HG02970 (cell line): ENCODE measurements around the gene CGB8.
"Not testable (repeated sequence)": the region's sequence is repeated elsewhere in the genome, so short reads cannot be mapped to it uniquely, and the experiment has no call there.

Experiments
- ATAC-seq: cut with Tn5 transposase; IDR thresholded peaks from one replicate; pipeline ENCODE4 v1.9.1; 2021; ENCODE audit warnings: mild to moderate bottlenecking, moderate library complexity, moderate number of reproducible peaks; ENCODE audit not compliant: unreplicated experiment, low FRiP score

The CGB8 gene

DNA sequence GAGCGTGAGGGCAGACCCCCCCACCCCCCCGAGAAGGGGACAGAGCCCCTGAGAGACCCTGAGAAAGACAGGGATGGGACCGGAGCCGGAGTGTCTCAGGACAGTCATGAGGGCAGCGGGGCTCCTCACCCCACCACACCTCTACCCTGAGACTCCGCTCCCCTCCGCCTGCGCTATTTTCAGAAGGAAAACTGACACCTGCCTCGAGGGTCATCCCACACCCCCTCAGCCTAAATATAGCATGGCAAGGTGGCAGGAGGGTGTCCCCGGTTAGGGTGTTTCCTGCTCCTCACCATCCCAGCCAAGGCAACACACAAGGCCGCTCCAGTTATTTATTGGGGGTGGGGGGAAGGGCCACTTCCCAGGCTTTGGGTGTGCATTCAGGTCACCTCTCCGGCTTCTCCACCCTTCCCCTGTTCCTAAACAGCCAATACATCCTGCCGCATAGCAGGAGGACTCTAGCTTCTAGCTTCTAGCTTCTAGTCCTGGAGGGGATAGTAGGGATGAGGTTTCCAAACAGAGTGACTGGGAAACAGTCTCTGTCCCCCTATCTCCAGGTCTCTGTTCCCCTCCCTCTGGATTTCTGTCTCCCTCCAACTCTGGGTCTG, 17.1 kb upstream of the CGB8 start:
- ATAC-seq, result no peak

- no peak for ATAC-seq
Observed at GRCh38 chr19:49064768-49065611, 16.1 kb upstream of the CGB8 start, which contains the start of gene NTF4. NTF4 (minus strand) TSS chr19:49064818; CDS start chr19:49061997, 2,821 bp downstream.

- ATAC-seq, result no peak
Observed at GRCh38 chr19:49064029-49064629, 15.2 kb upstream of the CGB8 start.

DNA sequence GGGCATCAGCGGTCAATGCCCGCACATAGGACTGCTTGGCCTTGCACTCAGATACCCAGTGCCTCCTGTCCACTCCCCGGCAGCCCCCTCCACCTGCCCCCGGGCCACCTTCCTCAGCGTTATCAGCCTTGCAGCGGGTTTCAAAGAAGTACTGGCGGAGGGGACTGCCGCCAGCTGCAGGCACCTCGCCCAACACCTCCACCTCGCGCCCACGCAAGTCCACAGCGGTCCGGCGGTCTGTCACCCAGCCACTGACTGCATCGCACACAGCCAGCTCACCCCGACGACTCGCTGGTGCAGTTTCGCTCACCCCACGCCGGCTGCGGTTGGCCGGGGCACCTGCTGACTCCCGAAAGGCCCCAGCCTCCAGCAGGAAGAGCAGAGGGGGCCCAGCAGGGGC, 12.5 kb upstream of the CGB8 start:
- no peak for ATAC-seq

GRCh38 chr19:49061000-49061399, 12.1 kb upstream of the CGB8 start:
- ATAC-seq, result no peak

- no peak for ATAC-seq
Observed at GRCh38 chr19:49059053-49059452, 10.1 kb upstream of the CGB8 start.

- no peak for ATAC-seq
Observed at GRCh38 chr19:49058562-49058961, 9.7 kb upstream of the CGB8 start.

- ATAC-seq, result no peak
Observed at GRCh38 chr19:49057636-49058234, 8.8 kb upstream of the CGB8 start, which contains the start of gene CGB7. CGB7 (minus strand) TSS chr19:49057749; CDS start chr19:49055375, 2,374 bp downstream.

GRCh38 chr19:49056902-49057596, 8.1 kb upstream of the CGB8 start:
- not testable (repeated sequence) for ATAC-seq

DNA sequence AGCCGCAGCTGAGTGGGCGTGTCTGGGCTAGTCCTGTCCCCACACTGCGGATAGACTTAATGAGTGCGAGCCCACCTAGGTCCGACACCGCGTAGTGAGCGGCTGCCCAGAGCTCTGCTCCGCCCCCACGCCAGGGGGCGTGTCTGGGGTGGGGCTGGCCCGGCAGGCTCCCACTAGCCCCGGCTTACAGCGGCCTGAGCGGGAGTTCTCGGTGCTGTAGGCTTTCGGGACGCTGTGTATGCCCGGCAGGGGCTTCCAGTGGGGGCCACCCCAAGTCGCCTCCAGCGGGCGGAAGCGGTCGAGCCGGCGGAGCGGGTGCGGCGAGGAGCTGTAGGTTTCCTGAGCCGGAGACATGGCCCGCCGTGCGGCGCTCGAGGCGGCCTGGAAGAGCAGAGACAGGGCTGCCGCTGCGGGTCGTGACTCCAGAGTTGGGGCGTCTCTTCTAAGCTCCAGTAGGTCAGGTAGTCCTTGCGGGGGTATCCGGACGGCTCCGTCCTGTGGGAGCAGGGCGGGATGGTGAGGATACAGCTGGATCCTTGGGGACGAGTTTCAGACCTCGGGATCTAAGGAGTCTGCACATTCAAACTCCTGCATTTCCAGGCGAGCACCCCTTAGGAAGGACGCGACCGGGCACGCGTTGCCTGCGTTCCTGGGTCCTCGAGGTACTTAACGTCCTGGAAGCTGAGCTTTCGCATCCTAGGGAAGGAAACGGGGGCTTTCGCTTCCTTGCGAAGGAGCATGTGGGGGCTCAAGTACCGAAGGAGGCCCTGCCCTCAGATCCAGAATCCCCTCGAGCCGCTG, 7.4 kb upstream of the CGB8 start:
- no peak for ATAC-seq

GRCh38 chr19:49050376-49051033, 1.6 kb upstream of the CGB8 start:
- not testable (repeated sequence) for ATAC-seq

DNA sequence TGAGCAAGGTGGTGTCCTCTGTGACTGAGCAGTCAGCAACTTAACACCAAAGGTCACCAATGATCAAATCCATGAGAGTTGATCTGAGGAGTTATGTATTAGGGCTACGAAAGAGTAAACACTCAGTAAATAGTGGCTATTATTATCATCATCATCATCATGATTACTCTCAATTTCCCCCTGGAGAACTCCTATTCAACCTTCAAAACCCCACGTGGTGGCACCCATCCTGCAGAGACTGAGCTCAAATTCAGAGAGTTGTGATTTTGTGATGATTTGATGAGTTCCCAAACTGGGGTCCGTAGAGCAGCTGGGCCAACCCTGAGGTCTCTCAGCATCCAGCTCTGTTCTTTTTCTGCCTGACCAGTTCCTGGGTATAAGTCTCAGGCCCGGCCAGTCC, 923 bp upstream of the CGB8 start:
- ATAC-seq, result not testable (repeated sequence)

DNA sequence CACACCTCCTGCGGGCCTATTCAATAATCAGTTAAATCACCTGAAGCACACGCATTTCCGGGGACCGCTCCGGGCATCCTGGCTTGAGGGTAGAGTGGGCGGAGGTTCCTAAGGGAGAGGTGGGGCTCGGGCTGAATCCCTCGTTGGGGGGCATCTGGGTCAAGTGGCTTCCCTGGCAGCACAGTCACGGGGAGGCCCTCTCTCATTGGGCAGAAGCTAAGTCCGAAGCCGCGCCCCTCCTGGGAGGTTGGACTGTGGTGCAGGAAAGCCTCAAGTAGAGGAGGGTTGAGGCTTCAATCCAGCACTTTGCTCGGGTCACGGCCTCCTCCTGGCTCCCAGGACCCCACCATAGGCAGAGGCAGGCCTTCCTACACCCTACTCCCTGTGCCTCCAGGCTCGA, 5.4 kb downstream of the CGB8 start, which contains the start of gene CGB5:
Gene CGB5, plus strand, starts transcription at position 301 of the 400 bp plus-strand sequence. CDS start 362 bp downstream, outside the sequence.
- ATAC-seq, result not testable (repeated sequence)

GRCh38 chr19:49042666-49043065, 6.2 kb downstream of the CGB8 start:
- not testable (repeated sequence) for ATAC-seq

GRCh38 chr19:49042177-49042576, 6.7 kb downstream of the CGB8 start:
- no peak for ATAC-seq

GRCh38 chr19:49039736-49040135, 9.2 kb downstream of the CGB8 start:
- not testable (repeated sequence) for ATAC-seq

DNA sequence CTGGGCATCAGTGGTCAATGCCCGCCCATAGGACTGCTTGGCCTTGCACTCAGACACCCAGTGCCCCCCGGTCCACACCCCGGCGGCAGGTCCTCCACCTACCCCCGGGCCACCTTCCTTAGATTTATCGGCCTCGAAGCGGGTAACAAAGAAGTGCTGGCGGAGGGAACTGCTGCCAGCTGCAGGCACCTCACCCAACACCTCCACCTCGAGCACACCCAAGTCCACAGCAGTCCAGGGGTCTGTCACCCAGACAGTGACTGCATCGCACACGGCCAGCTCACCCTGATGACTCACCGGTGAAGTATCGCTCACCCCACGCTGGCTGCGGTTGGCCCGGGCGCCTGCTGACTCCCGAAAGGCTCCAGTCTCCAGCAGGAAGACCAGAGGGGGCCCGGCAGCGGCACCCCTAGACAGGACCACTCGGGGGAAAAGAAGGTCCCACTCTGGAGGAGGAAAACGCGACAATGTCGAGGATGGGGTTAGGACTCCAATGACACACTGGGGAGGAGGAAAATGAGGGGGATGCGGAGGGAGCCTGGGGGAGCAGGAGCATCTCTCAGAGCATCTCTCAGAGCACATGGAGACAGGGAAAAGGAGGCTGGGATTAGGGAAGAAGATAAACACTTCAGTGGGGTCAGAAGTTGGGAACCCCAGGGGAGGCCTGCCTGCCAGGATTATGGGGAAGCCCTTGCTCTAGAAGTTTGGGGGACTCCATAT, 10.2 kb downstream of the CGB8 start:
- ATAC-seq, result not testable (repeated sequence)

- not testable (repeated sequence) for ATAC-seq
Observed at GRCh38 chr19:49038111-49038510, 10.8 kb downstream of the CGB8 start.
